GM18505 (cell line): ENCODE results near the gene SEMA4C.

Experiments
- ATAC-seq: cut with Tn5 transposase; IDR thresholded peaks from one replicate; pipeline ENCODE4 v1.9.1; 2021; ENCODE audit not compliant: unreplicated experiment
- POLR2A ChIP-seq: IDR thresholded peaks from 4 replicates; pipeline ENCODE4 v1.6.1; 2011; ENCODE audit warnings: borderline replicate concordance; ENCODE audit not compliant: insufficient read depth, insufficient read length; ENCODE audit errors: extremely low read depth

Gene SEMA4C

DNA sequence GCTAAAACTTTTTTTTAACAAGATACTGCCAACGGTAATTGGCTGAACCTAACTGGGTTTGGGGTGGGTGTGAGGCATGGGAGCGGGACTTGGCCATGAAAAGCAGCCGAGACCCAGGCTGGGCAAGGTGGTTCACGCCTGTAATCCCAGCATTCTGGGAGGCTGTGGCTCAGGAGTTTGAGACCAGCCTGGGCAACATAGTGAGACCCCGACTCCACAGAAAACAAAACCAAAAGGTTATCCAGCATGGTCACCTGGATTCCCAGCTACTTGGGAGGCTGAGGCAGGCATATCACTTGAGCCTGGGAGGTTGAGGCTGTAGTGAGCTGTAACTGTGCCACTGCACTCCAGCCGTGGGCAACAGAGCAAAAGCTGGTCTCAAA is 11.0 kb upstream of the SEMA4C start:
- TF ChIP-seq POLR2A: no peak
- no peak for ATAC-seq

DNA sequence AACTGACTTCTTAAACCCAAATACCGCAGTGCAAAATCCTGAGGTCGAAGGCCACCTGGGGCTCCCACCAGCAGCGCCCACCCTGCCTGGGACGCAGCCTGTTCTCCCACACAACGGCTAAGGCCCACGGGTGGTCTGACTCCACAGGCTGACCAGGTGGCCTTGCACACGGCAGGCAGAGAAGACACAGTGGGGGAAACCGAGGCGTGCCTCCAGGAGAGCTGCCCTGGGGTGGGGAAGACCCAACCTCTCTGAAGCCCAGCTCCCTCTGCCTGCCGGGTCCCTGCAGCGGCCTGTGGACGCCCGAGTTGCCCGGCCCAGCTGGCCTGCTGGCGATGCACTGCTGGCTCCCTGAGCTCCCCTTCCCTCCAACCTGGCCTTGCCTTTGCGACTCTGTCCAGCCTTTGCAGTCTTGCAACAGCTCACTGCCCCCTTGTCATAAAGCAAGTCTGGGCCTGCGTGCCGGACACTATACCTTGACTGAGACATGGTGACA is 9.7 kb upstream of the SEMA4C start:
- TF ChIP-seq POLR2A: no peak
- no peak for ATAC-seq

DNA sequence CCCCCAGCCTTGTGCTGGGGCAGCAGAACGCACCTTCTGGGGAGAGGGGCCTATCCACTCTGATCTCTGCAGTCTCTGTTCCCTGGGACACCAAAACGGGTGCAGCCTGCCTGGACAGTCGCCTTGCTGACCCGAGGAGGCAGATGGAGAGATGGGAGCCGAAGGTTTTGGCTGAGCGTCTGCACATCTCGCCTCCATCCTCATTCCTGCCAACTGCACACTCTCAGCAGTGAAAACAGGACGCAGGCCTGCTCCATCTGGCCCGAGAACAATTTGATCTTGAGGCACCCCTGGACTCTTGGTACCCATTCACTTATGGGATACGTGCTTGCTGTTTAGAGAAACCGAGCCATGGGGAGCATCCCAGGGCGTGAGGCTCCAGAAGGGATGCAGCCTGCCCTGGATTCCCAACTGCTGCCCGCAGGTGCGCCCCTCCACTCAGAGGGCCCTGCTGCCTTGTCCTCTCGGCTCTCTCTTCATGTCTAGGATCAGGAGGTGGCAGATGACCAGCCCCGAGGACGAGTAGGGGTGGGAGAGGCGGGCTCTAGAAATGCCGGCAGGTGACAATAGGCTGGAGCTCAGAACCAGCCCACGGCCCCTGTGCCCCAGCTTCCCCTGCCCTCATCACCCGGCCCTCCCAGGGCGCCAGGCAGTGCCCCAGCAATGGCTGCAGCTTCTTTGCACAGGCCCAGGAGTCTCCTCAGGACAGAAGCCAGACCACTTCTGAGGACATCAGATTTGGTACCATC is 9.1 kb upstream of the SEMA4C start:
- no peak for TF ChIP-seq POLR2A
- ATAC-seq: no peak

DNA sequence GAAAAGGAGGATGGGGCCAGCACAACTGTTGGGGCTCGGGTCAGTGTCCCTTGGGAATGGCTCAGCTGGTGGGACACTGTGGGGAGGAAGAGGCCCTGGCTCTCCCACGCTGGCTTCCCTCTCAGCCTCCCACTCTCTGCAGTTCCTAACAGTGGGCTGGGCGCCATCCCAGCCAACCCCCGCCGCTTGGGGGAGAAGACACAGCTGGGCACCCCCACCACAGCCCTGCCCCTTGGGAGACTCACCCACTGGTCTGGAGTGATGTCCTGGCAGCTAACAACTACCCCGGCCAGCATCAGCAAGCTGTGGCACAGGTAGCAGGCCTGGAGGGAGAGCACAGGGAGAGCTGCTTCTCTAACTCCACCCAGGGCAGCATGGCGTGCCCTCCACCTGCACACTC is 8.3 kb upstream of the SEMA4C start:
- no peak for ATAC-seq
- no peak for TF ChIP-seq POLR2A

DNA sequence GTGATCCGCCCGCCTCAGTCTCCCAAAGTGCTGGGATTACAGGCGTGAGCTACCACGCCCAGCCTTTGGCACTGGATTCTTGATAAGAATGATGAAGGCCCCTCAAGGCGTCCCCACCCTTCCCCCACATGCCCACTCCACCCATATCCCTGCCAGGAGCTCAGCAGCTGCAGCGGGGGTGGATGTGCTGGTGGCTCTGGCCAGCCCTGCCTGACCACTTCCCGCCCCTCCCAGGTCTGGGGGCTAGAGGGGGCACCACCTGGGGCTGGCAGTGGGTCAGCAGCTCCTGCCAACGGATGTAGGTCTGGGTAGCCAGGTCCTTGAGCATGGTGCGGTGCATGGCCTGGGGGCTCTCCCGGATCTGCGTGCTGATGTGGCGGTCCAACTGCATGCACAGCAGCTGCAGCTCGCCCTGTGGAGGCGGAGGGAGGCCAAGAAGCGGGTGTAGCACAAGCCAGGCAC is 7.8 kb upstream of the SEMA4C start:
- no peak for ATAC-seq
- no peak for TF ChIP-seq POLR2A

DNA sequence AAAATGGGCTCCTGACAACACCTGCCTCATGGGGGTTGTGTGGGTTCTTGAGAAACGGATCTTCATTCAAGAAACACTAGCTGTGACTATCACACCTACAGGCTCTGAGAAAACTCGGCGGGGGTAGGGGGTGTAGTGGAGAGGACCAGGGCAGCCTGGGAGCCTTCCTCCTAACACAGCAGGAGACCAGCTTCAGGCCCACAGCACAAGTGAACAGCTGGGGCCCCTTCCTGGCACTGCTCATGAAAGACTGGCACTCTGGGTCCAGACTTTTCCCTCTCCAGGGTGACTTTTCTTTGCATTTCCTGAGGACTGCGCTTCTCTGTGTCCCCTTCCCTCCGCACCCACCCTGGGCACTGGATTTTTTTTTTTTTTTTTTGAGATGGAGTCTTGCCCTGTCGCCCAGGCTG is 7.2 kb upstream of the SEMA4C start:
- no peak for TF ChIP-seq POLR2A
- no peak for ATAC-seq

DNA sequence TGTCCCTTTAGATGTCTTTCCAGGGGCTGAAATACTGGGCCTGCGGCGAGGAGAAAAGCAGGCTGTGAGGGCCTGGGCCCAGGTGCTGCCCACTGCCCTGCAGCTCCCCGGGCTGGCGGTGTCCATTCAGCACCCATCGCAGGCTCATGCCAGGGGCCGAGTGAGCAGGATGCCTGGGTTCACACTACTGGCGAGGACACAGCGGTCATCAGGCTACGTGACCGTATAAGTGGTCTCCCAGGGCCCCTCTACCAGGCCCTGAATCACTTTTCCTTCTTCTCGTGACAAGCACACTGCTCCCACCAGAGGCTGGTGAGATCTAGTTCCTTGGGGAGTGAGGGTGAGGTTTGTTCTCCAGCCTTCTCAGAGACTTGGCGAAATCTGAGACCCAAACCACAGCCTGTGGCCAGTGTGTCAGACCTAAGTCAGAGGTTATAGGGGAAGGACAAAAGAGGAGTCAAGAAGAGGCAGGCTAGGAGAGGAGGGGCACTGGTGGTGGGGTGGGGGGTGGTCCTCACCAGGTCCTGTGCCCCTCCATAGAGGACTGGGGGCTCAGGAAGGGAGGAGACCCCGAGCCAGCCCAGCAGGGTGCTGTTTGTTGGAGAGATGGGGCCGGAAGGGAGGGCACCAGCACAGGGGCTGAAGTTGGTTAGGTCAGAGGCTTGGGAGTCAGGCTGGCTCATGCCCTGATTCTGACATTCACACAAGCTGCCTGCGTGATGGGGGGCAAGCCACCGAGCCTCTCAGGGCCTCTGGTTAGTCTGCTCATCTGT is 6.6 kb upstream of the SEMA4C start:
- no peak for ATAC-seq
- no peak for TF ChIP-seq POLR2A

DNA sequence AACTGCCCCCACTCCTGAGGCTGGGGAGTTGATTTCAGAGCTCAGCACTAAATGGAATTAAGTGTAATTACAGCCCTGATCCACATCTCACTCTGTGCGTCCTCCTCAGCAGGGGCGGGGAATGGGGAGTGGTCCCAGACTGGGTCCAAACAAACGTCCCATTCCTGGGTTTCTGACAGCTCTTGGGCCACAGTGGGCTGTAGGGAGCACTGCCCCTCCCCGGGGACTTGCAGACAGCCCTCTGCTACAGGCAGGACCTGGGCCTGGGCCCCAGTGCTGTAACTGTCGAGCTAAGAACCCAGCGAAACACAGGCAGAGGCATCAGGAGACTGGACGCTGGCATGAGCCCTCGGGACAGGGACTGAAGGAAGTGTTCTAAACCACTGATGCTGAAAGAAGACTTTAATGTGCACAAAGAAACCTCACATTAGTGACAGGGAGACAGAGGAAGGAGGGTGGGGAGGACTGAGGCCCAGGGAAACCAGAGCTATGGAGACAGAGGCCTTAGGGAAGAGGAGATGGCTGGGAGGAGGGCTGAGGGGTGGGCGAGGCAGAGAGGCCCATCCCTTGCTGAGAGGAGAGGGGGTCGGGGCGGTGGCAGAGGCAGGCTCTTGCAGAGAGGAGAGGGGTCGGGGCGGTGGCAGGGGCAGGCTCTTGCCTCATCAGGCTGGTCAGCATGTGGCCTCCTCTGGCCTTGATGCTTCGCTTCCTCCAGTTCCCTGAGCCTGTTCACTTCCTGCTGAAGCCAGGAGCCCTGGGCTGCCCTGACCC is 5.8 kb upstream of the SEMA4C start:
- ATAC-seq: no peak
- TF ChIP-seq POLR2A: no peak

DNA sequence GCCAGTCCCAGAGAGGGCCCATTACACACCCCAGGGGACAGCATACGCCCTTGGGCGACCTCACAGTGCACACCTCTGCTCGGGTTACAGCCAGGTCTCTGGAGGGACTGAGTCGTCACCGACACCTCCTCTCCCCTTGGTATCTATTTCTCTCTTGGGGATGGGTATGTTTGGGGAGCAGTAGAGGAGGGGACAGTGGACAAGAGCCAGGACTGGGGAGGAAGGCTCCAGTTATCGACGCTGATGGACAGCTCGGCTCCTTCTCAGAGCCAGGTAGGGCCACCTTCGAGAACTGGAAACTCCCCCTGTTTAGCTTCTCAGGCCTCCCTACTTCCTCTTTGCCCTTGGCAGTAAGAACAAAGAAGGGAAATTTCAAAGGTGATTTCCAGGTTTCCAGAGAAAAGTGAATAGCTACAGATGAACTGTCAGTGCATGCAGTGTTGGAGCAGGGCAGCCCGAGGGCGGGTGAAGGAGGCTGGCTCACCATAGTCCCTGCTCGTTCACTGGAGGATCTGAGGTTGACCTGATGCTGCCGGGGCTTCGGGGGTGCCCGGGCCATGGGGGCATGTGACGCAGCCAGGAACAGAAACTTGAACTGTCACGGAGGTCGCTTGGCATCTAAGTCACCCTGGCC is 4.4 kb upstream of the SEMA4C start:
- peak; percentile 30 for TF ChIP-seq POLR2A
- ATAC-seq: no peak

DNA sequence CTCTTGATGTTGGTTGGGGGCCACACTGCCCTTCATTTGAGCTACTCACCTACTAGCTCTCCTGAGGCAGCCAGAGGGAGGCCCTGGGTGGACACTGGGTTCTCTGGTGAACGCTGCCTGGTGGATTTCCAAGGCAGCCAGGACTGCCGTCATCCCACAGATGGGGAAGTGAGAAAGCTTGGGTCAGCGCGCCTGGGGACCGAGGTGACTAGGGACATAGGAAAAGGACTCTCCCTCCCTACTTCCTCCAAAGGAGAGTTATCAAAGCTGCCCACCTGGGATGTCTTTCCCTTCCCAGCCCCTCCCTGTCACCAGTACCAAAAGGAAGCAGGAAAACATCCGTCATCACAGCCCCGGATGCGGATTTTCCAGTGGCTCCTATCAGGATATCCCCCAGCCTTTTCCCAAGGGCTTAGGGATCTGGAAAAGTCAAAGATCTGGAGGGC is 3.8 kb upstream of the SEMA4C start:
- ATAC-seq: no peak
- TF ChIP-seq POLR2A: no peak

DNA sequence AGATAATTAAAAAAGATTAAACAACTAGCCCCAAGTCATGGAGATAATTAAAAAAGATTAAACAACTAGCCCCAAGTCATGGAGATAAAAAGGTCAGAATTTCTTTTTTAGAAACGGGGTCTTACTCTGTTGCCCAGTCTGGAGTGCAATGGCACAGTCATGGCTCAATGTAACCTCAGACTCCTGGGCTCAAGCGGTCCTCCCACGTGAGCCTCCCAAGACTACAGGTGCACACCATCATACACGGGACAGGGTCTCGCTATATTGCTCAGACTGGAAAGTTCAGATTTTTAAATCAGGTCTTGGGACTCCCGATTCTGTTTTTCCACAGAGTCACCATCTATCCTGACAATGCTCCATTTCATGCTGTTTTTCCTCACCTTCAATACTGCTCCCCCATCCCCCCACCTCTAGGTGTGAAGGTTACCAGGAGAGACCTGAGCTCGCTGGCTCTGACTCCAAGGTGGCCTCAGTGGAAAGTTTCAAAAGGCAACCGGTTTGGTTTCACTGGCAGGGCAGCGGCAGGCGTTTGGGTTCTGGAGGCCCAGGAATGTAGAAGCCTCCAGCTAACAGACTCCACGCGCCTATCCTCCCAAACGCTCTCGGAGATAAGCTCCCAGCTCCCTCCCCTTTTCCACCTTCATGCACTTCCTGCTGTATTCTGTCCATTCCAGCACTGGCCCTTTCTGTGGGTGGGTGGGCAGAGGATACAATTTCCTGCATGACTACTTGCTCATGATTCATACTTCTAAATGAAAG is 2.9 kb upstream of the SEMA4C start:
- ATAC-seq: no peak
- no peak for TF ChIP-seq POLR2A

DNA sequence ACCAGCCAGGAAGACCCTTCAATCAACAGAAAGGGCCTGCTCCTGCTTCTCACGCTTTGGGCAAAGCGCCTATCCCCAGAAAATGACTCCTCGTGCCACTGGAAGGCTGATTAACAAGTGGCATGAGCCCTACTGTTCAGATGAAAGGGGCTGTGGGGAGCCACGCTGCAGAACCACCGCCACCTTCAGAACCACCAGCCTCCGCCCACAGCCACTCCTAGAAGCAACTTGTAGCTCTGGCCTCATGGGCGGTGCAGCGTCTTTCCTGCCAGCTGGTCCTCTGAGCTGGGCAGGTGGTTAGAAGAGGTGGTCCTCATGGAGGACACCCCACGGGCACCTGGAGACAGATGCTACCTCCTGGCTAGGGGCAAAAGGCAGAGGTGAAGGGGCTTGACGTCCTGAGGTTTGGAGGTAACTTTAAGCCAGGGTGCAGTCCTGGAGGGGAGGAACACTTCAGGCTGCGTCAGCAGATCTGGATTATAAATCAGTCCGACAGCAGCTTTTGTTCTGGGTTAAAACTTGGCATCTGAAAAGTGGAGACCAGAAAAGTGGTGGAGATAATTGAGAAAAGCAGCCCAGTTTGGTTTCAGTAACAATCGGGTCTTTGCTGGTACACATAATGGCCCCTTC is 861 bp upstream of the SEMA4C start:
- TF ChIP-seq POLR2A: no peak
- no peak for ATAC-seq
